PC-3 (cell line): Measurements from ENCODE around the gene SLC32A1. TPM values are rescaled to one million over a fixed set of nuclear protein-coding genes. Genes with fewer than 3 reads are reported as not detected.

Experiments
- ATAC-seq: fragments of 200-7000 bp; cut with Tn5 transposase; 2 replicates; pipeline ENCODE4 v1.9.1; 2020; ENCODE audit warnings: mild to moderate bottlenecking, moderate library complexity
- BruUV-seq: library from RNA; stranded (reverse); fragments of 400-500 nt; replicated peaks from 2 replicates; lab custom pipeline; 2021; lab: Mats Ljungman, UMichigan
- CTCF ChIA-PET: fragments of 300-600 bp; sonication (Branson Sonifier 250); formaldehyde crosslinking; loops from one replicate; lab custom pipeline; 2022; ENCODE audit warnings: antibody characterized with exemption; lab: Charles Lee
- POLR2A ChIA-PET: fragments of 300-600 bp; sonication (Branson Sonifier 250); formaldehyde crosslinking; loops from one replicate; lab custom pipeline; 2022; ENCODE audit warnings: antibody characterized with exemption; ENCODE audit not compliant: unreplicated experiment; lab: Charles Lee
- DNase-seq: peaks from one replicate; pipeline ENCODE4 v3.0.0-alpha.2; 2015
- H2AFZ ChIP-seq: fragments of 300-600 bp; sonication (generic); 2 replicates; pipeline ENCODE4 v1.6.0; 2016; ENCODE audit warnings: antibody characterized with exemption, low read length
- H3F3A ChIP-seq: fragments of 300-600 bp; sonication (generic); one replicate; pipeline ENCODE4 v1.6.0; 2017; ENCODE audit warnings: antibody characterized with exemption, low read length, control low read depth, mild to moderate bottlenecking; ENCODE audit not compliant: unreplicated experiment
- H3K27ac ChIP-seq: fragments of 300-600 bp; sonication (generic); 2 replicates; pipeline ENCODE4 v1.5.1; 2016; ENCODE audit warnings: mild to moderate bottlenecking, low read length
- H3K27me3 ChIP-seq: fragments of 300-600 bp; sonication (generic); 2 replicates; pipeline ENCODE4 v1.6.1; 2016; ENCODE audit warnings: low read length, mixed read lengths
- H3K36me3 ChIP-seq: fragments of 300-600 bp; sonication (generic); 2 replicates; pipeline ENCODE4 v1.6.1; 2016; ENCODE audit warnings: low read depth, mixed run types, low read length, mixed read lengths
- H3K4me1 ChIP-seq: fragments of 300-600 bp; sonication (generic); 2 replicates; pipeline ENCODE4 v1.5.1; 2016; ENCODE audit warnings: low read length; ENCODE audit not compliant: insufficient read depth
- H3K4me2 ChIP-seq: fragments of 300-600 bp; sonication (generic); 2 replicates; pipeline ENCODE4 v1.6.0; 2016; ENCODE audit warnings: low read length
- H3K4me3 ChIP-seq: fragments of 300-600 bp; sonication (generic); 2 replicates; pipeline ENCODE4 v1.5.1; 2016; ENCODE audit warnings: mild to moderate bottlenecking, low read length, mixed read lengths
- H3K79me2 ChIP-seq: fragments of 300-600 bp; sonication (generic); 2 replicates; pipeline ENCODE4 v1.6.1; 2017; ENCODE audit warnings: low read length, mixed read lengths
- H3K9ac ChIP-seq: fragments of 300-600 bp; sonication (generic); 2 replicates; pipeline ENCODE4 v1.6.0; 2016; ENCODE audit warnings: mild to moderate bottlenecking, low read length
- H3K9me2 ChIP-seq: fragments of 300-600 bp; sonication (generic); replicated peaks from 2 replicates; pipeline ENCODE4 v1.6.1; 2016; ENCODE audit warnings: mixed run types, low read length, mixed read lengths
- H3K9me3 ChIP-seq: fragments of 300-600 bp; sonication (generic); 2 replicates; pipeline ENCODE4 v1.6.1; 2016; ENCODE audit warnings: low read length, mixed read lengths
- H4K20me1 ChIP-seq: fragments of 300-600 bp; sonication (generic); 2 replicates; pipeline ENCODE4 v1.6.1; 2016; ENCODE audit warnings: low read length, mixed read lengths
- EZH2 ChIP-seq: fragments of 300-600 bp; sonication (generic); IDR thresholded peaks from one replicate; pipeline ENCODE4 v1.6.1; 2017; ENCODE audit warnings: antibody characterized with exemption, mild to moderate bottlenecking, low read length; ENCODE audit not compliant: unreplicated experiment
- EZH2phosphoT487 ChIP-seq: fragments of 300-600 bp; sonication (generic); IDR thresholded peaks from 2 replicates; pipeline ENCODE4 v1.6.1; 2018; ENCODE audit warnings: mild to moderate bottlenecking, antibody characterized with exemption, low read length, borderline replicate concordance
- intact Hi-C: fragments of 100-400 bp; cut with micrococcal nuclease; formaldehyde crosslinking; loops from 2 replicates; pipeline ENCODE4 v1.9.0; 2023
- total RNA-seq: library from RNA; depleted of rRNA; stranded (reverse); fragments of >200 nt; gene quantifications from 2 replicates; pipeline ENCODE4 v1.2.3, GENCODE V29; 2014
- TF ChIP-seq, protein P1 (sequence below): fragments of 300-600 bp; sonication (generic); conservative IDR thresholded peaks from 2 replicates; pipeline ENCODE4 v1.5.1; 2017; ENCODE audit warnings: antibody characterized with exemption, low read depth, mild to moderate bottlenecking, low read length

Gene SLC32A1
- total RNA-seq, 1 experiment from 2014 or later, result not detected

GRCh38 chr20:38732981-38733380 lies 8.7 kb downstream of the SLC32A1 start:
- BruUV-seq, result no TSS peak

DNA sequence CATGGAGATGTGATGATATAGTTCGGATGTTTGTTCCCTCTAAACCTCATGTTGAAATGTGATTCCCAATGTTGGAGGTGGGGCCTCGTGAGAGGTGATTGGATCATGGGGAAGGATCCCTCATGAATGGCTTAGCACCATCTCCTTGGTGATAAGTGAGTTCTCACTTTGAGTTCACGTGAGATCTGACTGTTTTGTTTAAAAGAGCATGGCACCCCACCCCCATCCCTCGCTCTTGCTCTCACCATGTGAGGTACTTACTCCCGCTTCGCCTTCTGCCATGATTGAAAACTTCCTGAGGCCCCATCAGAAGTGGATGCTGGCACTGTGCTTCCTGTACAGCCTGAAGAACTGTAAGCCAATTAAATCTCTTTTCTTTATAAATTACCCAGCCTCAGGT lies 10.9 kb downstream of the SLC32A1 start:
- ATAC-seq, result no peak
- no peak for DNase-seq
- H3K9me3 ChIP-seq, result no peaks in the 10 kb centered on the region
- no peaks in the 10 kb centered on the region for H3K36me3 ChIP-seq
- intact Hi-C loops, result no loop called here
- no peak overlapping the region for H3K4me2 ChIP-seq
- H3K27ac ChIP-seq, result no peak overlapping the region
- TF ChIP-seq, protein P1, sequence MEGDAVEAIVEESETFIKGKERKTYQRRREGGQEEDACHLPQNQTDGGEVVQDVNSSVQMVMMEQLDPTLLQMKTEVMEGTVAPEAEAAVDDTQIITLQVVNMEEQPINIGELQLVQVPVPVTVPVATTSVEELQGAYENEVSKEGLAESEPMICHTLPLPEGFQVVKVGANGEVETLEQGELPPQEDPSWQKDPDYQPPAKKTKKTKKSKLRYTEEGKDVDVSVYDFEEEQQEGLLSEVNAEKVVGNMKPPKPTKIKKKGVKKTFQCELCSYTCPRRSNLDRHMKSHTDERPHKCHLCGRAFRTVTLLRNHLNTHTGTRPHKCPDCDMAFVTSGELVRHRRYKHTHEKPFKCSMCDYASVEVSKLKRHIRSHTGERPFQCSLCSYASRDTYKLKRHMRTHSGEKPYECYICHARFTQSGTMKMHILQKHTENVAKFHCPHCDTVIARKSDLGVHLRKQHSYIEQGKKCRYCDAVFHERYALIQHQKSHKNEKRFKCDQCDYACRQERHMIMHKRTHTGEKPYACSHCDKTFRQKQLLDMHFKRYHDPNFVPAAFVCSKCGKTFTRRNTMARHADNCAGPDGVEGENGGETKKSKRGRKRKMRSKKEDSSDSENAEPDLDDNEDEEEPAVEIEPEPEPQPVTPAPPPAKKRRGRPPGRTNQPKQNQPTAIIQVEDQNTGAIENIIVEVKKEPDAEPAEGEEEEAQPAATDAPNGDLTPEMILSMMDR, result no peak
- TF ChIP-seq EZH2phosphoT487 (no peak), EZH2 (no peak)
- H2AFZ ChIP-seq, result no peak overlapping the region
- no peaks in the 10 kb centered on the region for H4K20me1 ChIP-seq
- ChIA-PET CTCF (no interaction called here), POLR2A (no interaction called here)
- H3K4me3 ChIP-seq, result no peak overlapping the region
- no peak overlapping the region for H3K9ac ChIP-seq
- H3K79me2 ChIP-seq, result no peaks in the 10 kb centered on the region
- no peaks in the 10 kb centered on the region for H3F3A ChIP-seq
- H3K27me3 ChIP-seq, result peaks cover 59% of the 10 kb centered on the region
- no peaks in the 10 kb centered on the region for H3K9me2 ChIP-seq
- peaks cover 4% of the 10 kb centered on the region; the same call in 1 of the 2 replicates for H3K4me1 ChIP-seq
- no TSS peak for BruUV-seq

More at GRCh38 chr20:38732981-38733380, 8.7 kb downstream of the SLC32A1 start:
- no peaks in the 10 kb centered on the region for H3K36me3 ChIP-seq
- H4K20me1 ChIP-seq, result no peaks in the 10 kb centered on the region
- intact Hi-C loops, result loop anchor here (5.0 kb wide), 1 partner anchor 86 kb away; no protein-coding TSS in a partner anchor
- ChIA-PET POLR2A (no interaction called here), CTCF (no interaction called here)
- H3K4me1 ChIP-seq, result peaks cover 4% of the 10 kb centered on the region; the same call in 1 of the 2 replicates
- H3K27me3 ChIP-seq, result peaks cover 63% of the 10 kb centered on the region
- no peaks in the 10 kb centered on the region for H3K79me2 ChIP-seq
- no peak for ATAC-seq
- H3K9me3 ChIP-seq, result no peaks in the 10 kb centered on the region
- DNase-seq, result no peak
- no peak overlapping the region for H3K4me2 ChIP-seq
- no peak overlapping the region for H2AFZ ChIP-seq
- no peak overlapping the region for H3K9ac ChIP-seq
- no peaks in the 10 kb centered on the region for H3K9me2 ChIP-seq
- no peaks in the 10 kb centered on the region for H3F3A ChIP-seq
- no peak overlapping the region for H3K4me3 ChIP-seq
- TF ChIP-seq, protein P1, result no peak
- TF ChIP-seq EZH2phosphoT487, result no peak
- TF ChIP-seq EZH2, result no peak
- H3K27ac ChIP-seq, result no peak overlapping the region

DNA sequence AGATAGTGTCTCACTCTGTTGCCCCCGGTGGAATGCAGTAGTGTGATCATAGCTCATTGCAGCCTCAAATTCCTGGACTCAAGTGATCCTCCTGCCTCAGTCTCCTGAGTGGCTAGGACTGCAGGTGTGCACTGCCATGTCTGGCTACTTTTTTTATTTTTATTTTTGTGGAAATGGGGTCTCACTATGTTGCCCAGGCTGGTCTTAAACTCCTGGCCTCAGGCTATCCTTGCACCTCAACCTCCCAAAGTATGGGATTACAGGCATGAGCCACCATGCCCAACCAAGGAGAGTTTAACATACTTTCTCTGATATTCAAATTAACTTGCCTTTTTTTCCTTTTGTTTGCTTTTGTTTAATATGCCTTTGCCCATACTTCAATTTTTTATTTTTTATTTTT lies 13.6 kb downstream of the SLC32A1 start:
- Histone ChIP-seq H3K9me3 (no peaks in the 10 kb centered on the region), H3F3A (no peaks in the 10 kb centered on the region), H3K36me3 (no peaks in the 10 kb centered on the region), H3K9ac (no peak overlapping the region), H3K4me2 (no peak overlapping the region), H3K27me3 (peaks cover 70% of the 10 kb centered on the region), H4K20me1 (no peaks in the 10 kb centered on the region), H2AFZ (no peak overlapping the region), H3K79me2 (no peaks in the 10 kb centered on the region), H3K9me2 (no peaks in the 10 kb centered on the region), H3K27ac (no peak overlapping the region), H3K4me3 (no peak overlapping the region), H3K4me1 (no peaks in the 10 kb centered on the region)
- ChIA-PET CTCF (no interaction called here), POLR2A (no interaction called here)
- no peak for TF ChIP-seq EZH2phosphoT487
- TF ChIP-seq, protein P1, result no peak
- TF ChIP-seq EZH2, result no peak
- no TSS peak for BruUV-seq
- DNase-seq, result no peak
- intact Hi-C loops, result no loop called here
- ATAC-seq, result no peak
